K562 (cell line): ENCODE results near the gene CLEC2B. TPM values are rescaled to one million over a fixed set of nuclear protein-coding genes. Genes with fewer than 3 reads are reported as not detected.

Experiments
- ATAC-seq: fragments of 200-7000 bp; cut with Tn5 transposase; 3 replicates; pipeline ENCODE4 v1.9.1; 2020; ENCODE audit warnings: moderate library complexity
- BruUV-seq: library from RNA; stranded (reverse); fragments of 400-500 nt; replicated peaks from 2 replicates; lab custom pipeline; 2021; lab: Mats Ljungman, UMichigan
- CTCF ChIA-PET: fragments of 300-600 bp; formaldehyde crosslinking; extraction: SDS; loops from one replicate; lab custom pipeline; 2021; ENCODE audit warnings: low intra/inter-chr PET ratio; lab: Yijun Ruan, JAX
- POLR2A ChIA-PET: fragments of 300-600, 350-650 bp; sonication (Branson Sonifier 250); formaldehyde crosslinking; extraction: SDS; loops from one replicate; lab custom pipeline; 2021; ENCODE audit warnings: antibody characterized with exemption, inconsistent platforms; lab: Yijun Ruan, JAX
- DNase-seq, 4 experiments: peaks; one replicate each; pipeline versions ENCODE4 v3.0.0 to v3.0.0-alpha.2; 2011 to 2018; ENCODE audit warnings: low spot score in 3 of 4, mixed read lengths in 3 of 4; ENCODE audit errors: extremely low read depth in 1 of 4
- FAIRE-seq: peaks from 2 replicates; lab custom pipeline; 2011; peaks lifted over from hg19 to GRCh38; lab: Jason Lieb, UNC
- H2AFZ ChIP-seq: 2 replicates; pipeline ENCODE4 v1.6.0; 2011; ENCODE audit warnings: low read depth, low read length, control low read depth, inconsistent platforms
- H3K27ac ChIP-seq: fragments of 200-600 bp; 3 replicates; pipeline ENCODE4 v1.8.0; 2011; ENCODE audit warnings: low read depth, mild to moderate bottlenecking, control low read depth, inconsistent platforms, low read length, moderate library complexity, mixed read lengths; ENCODE audit errors: extremely low read depth
- H3K27me3 ChIP-seq, 2 experiments: fragments of 300-600 bp in 1 of 2; 2 replicates in 1 of 2; 3 replicates in 1 of 2; pipeline versions ENCODE4 v1.6.0 to v1.8.0; 2011; ENCODE audit warnings: inconsistent platforms in 2 of 2, low read length in 2 of 2, mild to moderate bottlenecking in 1 of 2, mixed read lengths in 1 of 2, moderate library complexity in 1 of 2; ENCODE audit not compliant: control insufficient read depth in 2 of 2, insufficient read depth in 2 of 2
- H3K36me3 ChIP-seq: fragments of 300-600 bp; 3 replicates; pipeline ENCODE4 v1.8.0; 2011; ENCODE audit warnings: mild to moderate bottlenecking, low read length, inconsistent platforms; ENCODE audit not compliant: control insufficient read depth, insufficient read depth
- H3K4me1 ChIP-seq, 2 experiments: fragments of 200-600 bp in 1 of 2; replicated peaks in 1 of 2; 2 replicates in 1 of 2; 3 replicates in 1 of 2; pipeline versions ENCODE4 v1.5.1 to v1.8.0; 2011; ENCODE audit warnings: inconsistent platforms in 2 of 2, low read length in 2 of 2, mild to moderate bottlenecking in 1 of 2, mixed read lengths in 1 of 2, moderate library complexity in 1 of 2; ENCODE audit not compliant: control insufficient read depth in 2 of 2, insufficient read depth in 2 of 2
- H3K4me2 ChIP-seq: 2 replicates; pipeline ENCODE4 v1.6.1; 2011; ENCODE audit warnings: low read length, control low read depth, inconsistent platforms, mixed read lengths; ENCODE audit not compliant: insufficient read depth
- H3K4me3 ChIP-seq: fragments of 200-600 bp; sonication (generic), shearing (Covaris generic); 2 replicates; pipeline ENCODE4 v1.5.1; 2016; ENCODE audit warnings: control low read depth, inconsistent platforms
- H3K79me2 ChIP-seq: fragments of 200-600 bp; 3 replicates; pipeline ENCODE4 v1.8.0; 2011; ENCODE audit warnings: low read length, inconsistent platforms; ENCODE audit not compliant: control insufficient read depth, insufficient read depth
- H3K9ac ChIP-seq, 2 experiments: 2 replicates each; pipeline versions ENCODE4 v1.6.0 to v1.6.1; 2011; ENCODE audit warnings: low read depth in 2 of 2, low read length in 2 of 2, control low read depth in 1 of 2, inconsistent platforms in 1 of 2, mild to moderate bottlenecking in 1 of 2, mixed read lengths in 1 of 2; ENCODE audit not compliant: insufficient read depth in 1 of 2
- H3K9me1 ChIP-seq: one replicate; pipeline ENCODE4 v1.6.0; 2011; ENCODE audit warnings: inconsistent platforms, mild to moderate bottlenecking, low read length, moderate library complexity; ENCODE audit not compliant: control insufficient read depth, insufficient read depth
- H3K9me3 ChIP-seq: replicated peaks from 2 replicates; pipeline ENCODE4 v1.5.1; 2011; ENCODE audit warnings: low read depth, low read length, inconsistent platforms; ENCODE audit not compliant: control insufficient read depth, insufficient read depth
- H4K20me1 ChIP-seq: replicated peaks from 2 replicates; pipeline ENCODE4 v1.6.1; 2011; ENCODE audit warnings: low read length, inconsistent platforms, mixed read lengths; ENCODE audit not compliant: control insufficient read depth, insufficient read depth
- EZH2 ChIP-seq: IDR thresholded peaks from 2 replicates; pipeline ENCODE4 v1.6.1; 2012; ENCODE audit warnings: low read depth, mild to moderate bottlenecking, inconsistent platforms, low read length, borderline replicate concordance
- ID3 ChIP-seq, 2 experiments: fragments of 250-450 bp in 1 of 2; fragments of 450-650 bp in 1 of 2; sonication (Bioruptor Pico) in 1 of 2; IDR thresholded peaks; 2 replicates each; pipeline versions ENCODE4 v1.6.1 to v1.8.0; 2016 to 2021; ENCODE audit warnings: mild to moderate bottlenecking in 2 of 2, moderate library complexity in 2 of 2, missing compliant biosample characterization in 1 of 2, missing genetic modification characterization in 1 of 2
- KAT7 ChIP-seq: sonication (generic); formaldehyde crosslinking; IDR thresholded peaks from 2 replicates; pipeline ENCODE4 v1.8.0; 2022; ENCODE audit warnings: missing genetic modification reagents, mild to moderate bottlenecking, borderline replicate concordance
- NFIX ChIP-seq: fragments of 250-450 bp; sonication (Bioruptor Pico); IDR thresholded peaks from 2 replicates; pipeline ENCODE4 v1.4.0; 2020; ENCODE audit warnings: low read depth, mild to moderate bottlenecking, moderate library complexity
- NR2C1 ChIP-seq, 2 experiments: fragments of 450-650 bp; IDR thresholded peaks; 2 replicates each; pipeline ENCODE4 v1.6.1; 2017; ENCODE audit warnings: mild to moderate bottlenecking in 2 of 2, antibody characterized with exemption in 1 of 2, inconsistent platforms in 1 of 2, missing compliant biosample characterization in 1 of 2, missing genetic modification characterization in 1 of 2
- RCOR1 ChIP-seq, 2 experiments: IDR thresholded peaks; 2 replicates each; pipeline ENCODE4 v1.6.1; 2012; ENCODE audit warnings: low read depth in 2 of 2, low read length in 2 of 2, borderline replicate concordance in 1 of 2, improper control_type of control experiment in 1 of 2
- SRSF1 ChIP-seq: fragments of 200-400 bp; formaldehyde crosslinking; IDR thresholded peaks from 2 replicates; pipeline ENCODE4 v1.6.1; 2017; ENCODE audit warnings: mild to moderate bottlenecking, low read depth, low read length, moderate library complexity
- TRIM28 ChIP-seq: fragments of 450-650 bp; IDR thresholded peaks from 2 replicates; pipeline ENCODE4 v1.6.1; 2017
- ZBTB11 ChIP-seq, 3 experiments: fragments of 200-800 bp in 1 of 3; fragments of 250-450 bp in 1 of 3; fragments of 450-650 bp in 1 of 3; sonication (Bioruptor Pico) in 1 of 3; sonication (Bioruptor generic) in 1 of 3; formaldehyde crosslinking in 1 of 3; IDR thresholded peaks; 2 replicates each; pipeline versions ENCODE4 v1.6.1 to v1.8.0; 2016 to 2022; ENCODE audit warnings: mild to moderate bottlenecking in 2 of 3, missing genetic modification characterization in 2 of 3, missing compliant biosample characterization in 1 of 3, moderate library complexity in 1 of 3
- ZNF212 ChIP-seq: fragments of 450-650 bp; formaldehyde crosslinking; IDR thresholded peaks from 2 replicates; pipeline ENCODE4 v1.4.0; 2020; ENCODE audit warnings: mild to moderate bottlenecking
- whole genome bisulfite sequencing: fragments of 100-300 bp; shearing (Covaris generic); methylation state at CpG from one replicate; pipeline ENCODE4 v1.1.6; 2016; ENCODE audit warnings: low coverage, mixed read lengths; ENCODE audit not compliant: insufficient coverage; ENCODE audit errors: missing lambda C conversion rate; 5-methylcytosine and 5-hydroxymethylcytosine counted together
- in situ Hi-C: fragments of 300-500 bp; cut with MboI; formaldehyde crosslinking; loops from 4 replicates; pipeline ENCODE4 v1.15.0; 2018; ENCODE audit warnings: inconsistent platforms, mixed read lengths
- intact Hi-C: fragments of 100-400 bp; cut with micrococcal nuclease; formaldehyde crosslinking; loops from 2 replicates; pipeline ENCODE4 v1.14.2; 2022
- polyA plus RNA-seq, 8 experiments: library from polyadenylated mRNA; depleted of rRNA in 4 of 8; stranded (reverse) in 5 of 8; unstranded in 3 of 8; fragments of >200 nt; fragmentation: Nextera tagmentation in 2 of 8; fragmentation: Illumina TruSeq in 1 of 8; extraction: Ambion mirVana in 2 of 8; extraction: Trizol in 1 of 8; gene quantifications; 2 replicates each; pipeline versions ENCODE4 v1.2.1 to v1.2.3, GENCODE V29; 2011 to 2014; ENCODE audit warnings: inconsistent platforms in 1 of 8, missing spikeins in 1 of 8
- total RNA-seq, 7 experiments: library from RNA; depleted of rRNA in 6 of 7; stranded (reverse); fragments of >200 nt in 6 of 7; fragmentation: Illumina TruSeq in 2 of 7; extraction: Trizol in 2 of 7; gene quantifications; 2 replicates each; pipeline versions ENCODE4 v1.2.1 to v1.2.3, GENCODE V29; 2011 to 2021; ENCODE audit warnings: low replicate concordance in 1 of 7
- TF ChIP-seq, protein P1 (sequence below), 2 experiments: fragments of 450-650 bp in 1 of 2; sonication (generic) in 1 of 2; formaldehyde crosslinking in 1 of 2; IDR thresholded peaks in 1 of 2; conservative IDR thresholded peaks in 1 of 2; 2 replicates each; pipeline versions ENCODE4 v1.6.1 to v1.8.1; 2016 to 2023; ENCODE audit warnings: mild to moderate bottlenecking in 2 of 2, moderate library complexity in 2 of 2, inconsistent platforms in 1 of 2, missing genetic modification reagents in 1 of 2
- TF ChIP-seq, protein P2 (sequence below): fragments of 450-650 bp; formaldehyde crosslinking; IDR thresholded peaks from 2 replicates; pipeline ENCODE4 v1.4.0; 2020; ENCODE audit warnings: mild to moderate bottlenecking, mixed read lengths

The CLEC2B gene
- total and polyA plus RNA-seq, 9 of the 15 experiments (the other 6 are each of a cell fraction or from before 2014, with no cell fraction given), result 1.3 to 5.9 (median 2.9) TPM

GRCh38 chr12:9856151-9856550, 13.0 kb downstream of the CLEC2B start (continued):
- TF ChIP-seq, protein P1, sequence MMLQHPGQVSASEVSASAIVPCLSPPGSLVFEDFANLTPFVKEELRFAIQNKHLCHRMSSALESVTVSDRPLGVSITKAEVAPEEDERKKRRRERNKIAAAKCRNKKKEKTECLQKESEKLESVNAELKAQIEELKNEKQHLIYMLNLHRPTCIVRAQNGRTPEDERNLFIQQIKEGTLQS (IDR thresholded peaks at IDR 0.05), result no peak
- TF ChIP-seq, protein P1 (CRISPR knock-in tag; conservative IDR thresholded peaks at IDR 0.05), result no peak
- TF ChIP-seq NR2C1 (IDR thresholded peaks at IDR 0.05), result no peak
- no peak for TF ChIP-seq NR2C1 (tag; IDR thresholded peaks at IDR 0.05)
- TF ChIP-seq RCOR1 (IDR thresholded peaks at IDR 0.05; ENCODE audit: borderline replicate concordance in 1 of 2, low read depth in 2 of 2, low read length in 2 of 2), result no peak
- TF ChIP-seq EZH2, result no peak
- TF ChIP-seq, protein P2, sequence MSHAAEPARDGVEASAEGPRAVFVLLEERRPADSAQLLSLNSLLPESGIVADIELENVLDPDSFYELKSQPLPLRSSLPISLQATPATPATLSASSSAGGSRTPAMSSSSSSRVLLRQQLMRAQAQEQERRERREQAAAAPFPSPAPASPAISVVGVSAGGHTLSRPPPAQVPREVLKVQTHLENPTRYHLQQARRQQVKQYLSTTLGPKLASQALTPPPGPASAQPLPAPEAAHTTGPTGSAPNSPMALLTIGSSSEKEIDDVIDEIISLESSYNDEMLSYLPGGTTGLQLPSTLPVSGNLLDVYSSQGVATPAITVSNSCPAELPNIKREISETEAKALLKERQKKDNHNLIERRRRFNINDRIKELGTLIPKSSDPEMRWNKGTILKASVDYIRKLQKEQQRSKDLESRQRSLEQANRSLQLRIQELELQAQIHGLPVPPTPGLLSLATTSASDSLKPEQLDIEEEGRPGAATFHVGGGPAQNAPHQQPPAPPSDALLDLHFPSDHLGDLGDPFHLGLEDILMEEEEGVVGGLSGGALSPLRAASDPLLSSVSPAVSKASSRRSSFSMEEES (CRISPR knock-in tag), result no peak
- TF ChIP-seq TRIM28, result no peak
- no peak for TF ChIP-seq KAT7 (CRISPR knock-in tag)

DNA sequence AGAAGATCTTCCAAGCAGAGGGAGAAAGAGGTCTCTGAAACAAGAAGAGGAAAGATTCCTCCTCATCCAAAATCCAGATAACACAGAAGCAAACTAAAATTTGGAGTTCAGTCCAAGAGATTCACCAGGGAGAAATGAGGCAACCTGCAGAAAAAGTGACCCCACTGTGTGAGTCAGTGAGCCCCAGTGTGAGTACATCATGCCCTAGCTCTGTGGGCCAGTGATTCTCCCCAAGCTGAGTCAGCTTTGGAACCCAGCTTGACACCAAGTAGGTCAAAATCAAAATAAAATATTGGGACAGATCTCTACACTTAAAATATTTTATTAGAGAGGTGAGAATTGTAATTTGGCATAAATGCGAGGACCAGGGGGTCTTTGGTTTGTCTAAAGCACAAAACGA, 17.2 kb downstream of the CLEC2B start:
- intact Hi-C loops, result no loop called here
- ATAC-seq, result no peak
- 19% methylated on average over 2 of the region's 2 CpGs for WGBS
- no peaks in the 10 kb centered on the region for H3K27me3 ChIP-seq
- H3K36me3 ChIP-seq, result no peaks in the 10 kb centered on the region
- no peak overlapping the region for H3K4me3 ChIP-seq
- no TSS peak for BruUV-seq
- no peaks in the 10 kb centered on the region for H3K4me1 ChIP-seq
- H3K79me2 ChIP-seq, result no peaks in the 10 kb centered on the region
- no peak for DNase-seq
- no peak overlapping the region for H3K9ac ChIP-seq
- FAIRE-seq, result no peak
- no peaks in the 10 kb centered on the region for H3K9me3 ChIP-seq
- ChIA-PET CTCF (no interaction called here), POLR2A (interaction anchor here (0.8 to 1.2 kb wide), 2 partner anchors 9 to 15 kb away, joined by 3 read pairs; no protein-coding TSS in a partner anchor)
- no peak overlapping the region for H3K4me2 ChIP-seq
- H2AFZ ChIP-seq, result no peak overlapping the region
- no peaks in the 10 kb centered on the region for H3K9me1 ChIP-seq
- H3K27ac ChIP-seq, result no peak overlapping the region
- H4K20me1 ChIP-seq, result no peaks in the 10 kb centered on the region
- in situ Hi-C loops, result no loop called here
- no peak for TF ChIP-seq ZBTB11 (CRISPR knock-in tag; IDR thresholded peaks at IDR 0.05)
- no peak for TF ChIP-seq ZNF212
- TF ChIP-seq NFIX (CRISPR knock-in tag), result no peak
- no peak for TF ChIP-seq SRSF1
- TF ChIP-seq ID3 (CRISPR knock-in tag; IDR thresholded peaks at IDR 0.05), result no peak
- no peak for TF ChIP-seq ID3 (tag; IDR thresholded peaks at IDR 0.05)
